Activated naive CD8-positive, alpha-beta T cell treated with anti-CD3 and anti-CD28 coated beads for 36 hours (primary cell): ENCODE data around the gene MYO3A. TPM values are rescaled to one million over a fixed set of nuclear protein-coding genes. Genes with fewer than 3 reads are reported as not detected.

Experiments used
- DNase-seq: peaks from one replicate; pipeline ENCODE4 v3.0.0; 2021
- H3K27ac Mint-ChIP-seq: one replicate; pipeline ENCODE4 v1.8.0; 2022; ENCODE audit warnings: mild to moderate bottlenecking, moderate library complexity, mixed read lengths
- H3K27me3 Mint-ChIP-seq: one replicate; pipeline ENCODE4 v1.8.0; 2022; ENCODE audit warnings: mild to moderate bottlenecking, mixed read lengths
- H3K36me3 Mint-ChIP-seq: one replicate; pipeline ENCODE4 v1.8.0; 2021; ENCODE audit warnings: mild to moderate bottlenecking, mixed read lengths
- H3K4me1 Mint-ChIP-seq: one replicate; pipeline ENCODE4 v1.8.0; 2021; ENCODE audit warnings: mixed read lengths
- H3K4me3 Mint-ChIP-seq: one replicate; pipeline ENCODE4 v1.8.0; 2022; ENCODE audit warnings: mild to moderate bottlenecking, moderate library complexity, mixed read lengths
- H3K9me3 Mint-ChIP-seq: one replicate; pipeline ENCODE4 v1.8.0; 2022; ENCODE audit warnings: mixed read lengths
- total RNA-seq, 2 experiments: library from RNA; stranded (reverse); gene quantifications; one replicate each; pipeline ENCODE4 v1.2.3, GENCODE V29; 2021

Gene MYO3A
- total RNA-seq, 2 experiments from 2014 or later = 0.74 TPM; not detected in 1

- Mint-ChIP-seq H3K36me3 (no peaks in the 10 kb centered on the region), H3K27ac (no peak overlapping the region), H3K4me1 (no peaks in the 10 kb centered on the region), H3K9me3 (no peaks in the 10 kb centered on the region), H3K27me3 (peaks cover 5% of the 10 kb centered on the region), H3K4me3 (no peak overlapping the region)
- no peak for DNase-seq
These were observed 271.2 kb downstream of the MYO3A start for GRCh38 chr10:26205223-26205622.

DNA sequence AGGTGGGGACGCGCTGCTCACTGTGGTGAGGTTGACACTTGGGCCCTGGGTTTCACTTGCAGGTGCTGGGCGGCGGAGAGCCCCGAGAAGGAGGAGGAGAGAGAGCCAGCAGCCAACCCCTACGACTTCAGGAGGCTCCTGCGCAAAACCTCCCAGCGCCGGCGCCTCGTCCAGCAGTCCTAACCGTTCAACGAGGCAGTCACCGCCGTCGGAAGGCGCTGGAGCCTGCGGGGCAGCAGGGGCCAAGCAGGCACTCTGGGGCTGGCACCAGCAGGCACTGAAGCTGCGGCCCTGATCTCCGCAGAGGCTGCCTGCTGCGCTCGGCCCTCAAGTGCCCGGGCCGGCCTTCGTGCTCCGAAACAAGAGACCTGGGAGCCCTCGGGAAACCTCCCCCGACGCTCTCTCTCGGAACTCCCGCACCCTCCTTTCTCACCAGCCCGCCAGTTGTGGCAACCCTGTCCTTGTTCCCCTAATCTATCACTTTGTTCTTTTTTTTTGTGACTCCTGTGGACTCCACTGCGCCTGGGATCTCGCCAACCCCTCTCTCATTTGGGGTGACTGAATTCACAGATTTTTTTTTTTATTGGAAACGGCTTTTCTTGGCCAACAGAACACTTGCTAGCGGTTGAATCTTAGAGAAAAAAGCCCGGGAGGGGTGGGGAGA is 277.9 kb downstream of the MYO3A start:
- Mint-ChIP-seq H3K27me3 (peaks cover 54% of the 10 kb centered on the region), H3K9me3 (no peaks in the 10 kb centered on the region), H3K36me3 (no peaks in the 10 kb centered on the region), H3K27ac (no peak overlapping the region), H3K4me1 (peaks cover 17% of the 10 kb centered on the region), H3K4me3 (no peak overlapping the region)
- no peak for DNase-seq

- H3K27ac Mint-ChIP-seq = no peak overlapping the region
- H3K4me3 Mint-ChIP-seq = no peak overlapping the region
- H3K36me3 Mint-ChIP-seq = no peaks in the 10 kb centered on the region
- no peaks in the 10 kb centered on the region for H3K9me3 Mint-ChIP-seq
- H3K27me3 Mint-ChIP-seq = peaks cover 60% of the 10 kb centered on the region
- peaks cover 22% of the 10 kb centered on the region for H3K4me1 Mint-ChIP-seq
- no peak for DNase-seq
These were observed 278.5 kb downstream of the MYO3A start for GRCh38 chr10:26212511-26212910.

DNA sequence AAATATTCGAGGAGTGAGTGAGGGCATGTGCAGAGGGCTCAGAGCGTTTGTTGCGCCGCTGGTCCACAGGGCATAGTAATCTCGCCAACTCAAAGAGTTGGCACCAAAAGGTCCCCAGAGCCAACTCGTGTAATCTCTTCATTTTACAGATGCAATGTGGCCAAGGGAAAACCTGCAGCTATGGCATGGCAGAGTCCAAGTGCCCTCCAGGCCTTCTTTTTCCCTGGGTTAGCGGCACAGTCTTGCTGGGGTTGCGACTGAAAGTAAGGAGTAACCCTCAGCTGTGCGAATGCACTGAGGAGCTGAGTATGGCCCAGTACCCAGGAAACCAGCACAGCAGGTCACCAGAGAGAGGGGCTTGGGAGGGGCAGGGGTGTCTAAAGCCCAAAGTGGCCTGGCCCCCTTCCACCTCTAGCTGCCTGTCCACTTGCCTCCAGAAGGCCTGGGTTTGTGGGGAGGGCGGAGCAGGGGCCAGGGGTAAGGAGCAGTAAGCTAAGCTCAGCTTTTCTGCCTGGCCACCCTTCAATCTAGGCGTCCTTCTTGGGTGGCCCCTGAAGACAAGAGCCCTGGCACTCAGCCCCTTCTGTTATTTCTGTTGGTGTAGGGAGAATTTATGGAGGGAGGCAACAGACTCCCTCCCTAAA is 279.2 kb downstream of the MYO3A start:
- Mint-ChIP-seq H3K27ac (no peak overlapping the region), H3K36me3 (no peaks in the 10 kb centered on the region), H3K9me3 (no peaks in the 10 kb centered on the region), H3K4me1 (peaks cover 23% of the 10 kb centered on the region), H3K27me3 (peaks cover 64% of the 10 kb centered on the region), H3K4me3 (no peak overlapping the region)
- DNase-seq = no peak

- H3K27ac Mint-ChIP-seq = no peak overlapping the region
- no peak for DNase-seq
- H3K27me3 Mint-ChIP-seq = peaks cover 71% of the 10 kb centered on the region
- H3K9me3 Mint-ChIP-seq = no peaks in the 10 kb centered on the region
- no peak overlapping the region for H3K4me3 Mint-ChIP-seq
- H3K4me1 Mint-ChIP-seq = peaks cover 28% of the 10 kb centered on the region
- H3K36me3 Mint-ChIP-seq = no peaks in the 10 kb centered on the region
These were observed 280.0 kb downstream of the MYO3A start for GRCh38 chr10:26214004-26214403.

GRCh38 chr10:26214551-26215395 is 280.7 kb downstream of the MYO3A start:
- Mint-ChIP-seq H3K4me1 (peaks cover 28% of the 10 kb centered on the region), H3K36me3 (no peaks in the 10 kb centered on the region), H3K4me3 (peak overlapping the region; percentile 58), H3K27me3 (peaks cover 78% of the 10 kb centered on the region), H3K9me3 (no peaks in the 10 kb centered on the region), H3K27ac (no peak overlapping the region)
- DNase-seq = no peak

DNA sequence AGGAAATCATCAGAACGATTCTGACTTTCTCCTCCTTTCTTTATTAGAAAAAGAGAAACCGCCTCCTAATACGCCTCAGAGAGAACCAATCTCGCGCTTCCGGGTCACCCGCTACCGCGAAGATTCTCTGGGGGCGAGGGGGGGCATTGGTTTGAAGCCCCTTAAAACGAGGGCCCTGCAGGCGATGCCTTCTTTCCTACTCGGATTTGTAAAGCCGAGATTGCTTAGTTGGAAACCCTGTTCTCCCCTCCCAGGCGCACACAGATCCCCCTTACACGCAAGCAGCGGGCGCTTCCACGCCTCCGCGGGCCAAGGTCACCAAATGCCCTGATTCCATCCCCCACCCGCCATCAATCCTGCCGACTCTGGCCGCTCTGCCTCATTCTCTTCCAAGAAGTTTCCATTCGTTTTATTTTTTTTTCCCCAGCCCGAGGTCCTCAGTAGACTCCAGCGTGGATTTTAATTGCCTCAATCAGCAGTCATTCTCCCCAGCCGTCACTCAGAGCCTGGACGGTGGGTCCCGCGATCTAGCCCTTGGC is 281.4 kb downstream of the MYO3A start:
- H3K4me1 Mint-ChIP-seq = peaks cover 28% of the 10 kb centered on the region
- no peak for DNase-seq
- H3K27ac Mint-ChIP-seq = no peak overlapping the region
- peaks cover 85% of the 10 kb centered on the region for H3K27me3 Mint-ChIP-seq
- no peaks in the 10 kb centered on the region for H3K9me3 Mint-ChIP-seq
- H3K36me3 Mint-ChIP-seq = no peaks in the 10 kb centered on the region
- peak overlapping the region; percentile 58 for H3K4me3 Mint-ChIP-seq

DNA sequence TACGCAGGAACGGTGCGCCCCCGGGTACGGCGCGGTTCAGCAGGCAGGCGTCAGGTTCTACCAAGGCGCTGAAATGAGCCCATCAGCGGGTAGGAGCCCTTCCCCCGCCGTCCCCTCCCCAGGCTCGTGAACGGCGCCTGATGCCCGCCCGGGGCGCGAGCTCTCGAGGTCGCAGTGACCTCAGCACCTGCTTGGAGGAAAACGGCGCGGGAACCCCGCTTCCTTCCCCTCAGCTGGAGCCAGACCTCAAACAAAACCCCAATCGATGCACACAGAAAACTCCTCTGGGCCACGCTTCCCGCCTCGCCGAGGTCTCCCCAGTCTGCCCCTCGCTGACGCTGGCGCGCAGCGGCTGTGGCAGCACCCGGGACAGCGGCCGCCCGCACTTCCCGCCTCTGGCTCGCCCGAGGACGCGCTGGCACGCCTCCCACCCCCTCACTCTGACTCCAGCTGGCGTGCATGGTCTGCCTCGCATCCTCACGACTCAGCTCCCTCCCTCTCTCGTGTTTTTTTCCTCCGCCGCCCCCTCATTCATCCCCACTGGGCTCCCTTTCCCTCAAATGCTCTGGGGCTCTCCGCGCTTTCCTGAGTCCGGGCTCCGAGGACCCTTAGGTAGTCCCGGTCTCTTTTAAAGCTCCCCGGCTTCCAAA is 282.0 kb downstream of the MYO3A start:
- peaks cover 28% of the 10 kb centered on the region for H3K4me1 Mint-ChIP-seq
- DNase-seq = peak; percentile 69

GRCh38 chr10:26216585-26217395 is 282.8 kb downstream of the MYO3A start, which contains the start of gene GAD2:
Gene GAD2 (plus strand): TSS chr10:26216774. CDS start chr10:26216810, 36 bp downstream.
- no peak for DNase-seq
- H3K36me3 Mint-ChIP-seq = no peaks in the 10 kb centered on the region
- H3K27me3 Mint-ChIP-seq = peaks cover 94% of the 10 kb centered on the region
- H3K9me3 Mint-ChIP-seq = no peaks in the 10 kb centered on the region
- peak within 1 kb of the TSS; percentile 58 for H3K4me3 Mint-ChIP-seq
- H3K27ac Mint-ChIP-seq = no peak within 1 kb of the TSS
- peaks cover 28% of the 10 kb centered on the region for H3K4me1 Mint-ChIP-seq

More for the DNA sequence above, 282.0 kb downstream of the MYO3A start:
- no peaks in the 10 kb centered on the region for H3K36me3 Mint-ChIP-seq
- no peaks in the 10 kb centered on the region for H3K9me3 Mint-ChIP-seq
- H3K27me3 Mint-ChIP-seq = peaks cover 91% of the 10 kb centered on the region
- H3K27ac Mint-ChIP-seq = no peak overlapping the region
- peak overlapping the region; percentile 58 for H3K4me3 Mint-ChIP-seq

- Mint-ChIP-seq H3K4me1 (peaks cover 28% of the 10 kb centered on the region), H3K27me3 (peaks cover 95% of the 10 kb centered on the region)
- DNase-seq = peak; percentile 19
These were observed 283.5 kb downstream of the MYO3A start for GRCh38 chr10:26217396-26218086.

GRCh38 chr10:26219676-26220075 is 285.6 kb downstream of the MYO3A start:
- Mint-ChIP-seq H3K36me3 (no peaks in the 10 kb centered on the region), H3K27me3 (peaks cover 95% of the 10 kb centered on the region), H3K4me1 (peaks cover 26% of the 10 kb centered on the region), H3K9me3 (no peaks in the 10 kb centered on the region), H3K27ac (no peak overlapping the region), H3K4me3 (no peak overlapping the region)
- DNase-seq = no peak

More at GRCh38 chr10:26217396-26218086, 283.5 kb downstream of the MYO3A start:
- H3K27ac Mint-ChIP-seq = no peak overlapping the region
- H3K9me3 Mint-ChIP-seq = no peaks in the 10 kb centered on the region
- H3K4me3 Mint-ChIP-seq = peak overlapping the region; percentile 29
- no peaks in the 10 kb centered on the region for H3K36me3 Mint-ChIP-seq

DNA sequence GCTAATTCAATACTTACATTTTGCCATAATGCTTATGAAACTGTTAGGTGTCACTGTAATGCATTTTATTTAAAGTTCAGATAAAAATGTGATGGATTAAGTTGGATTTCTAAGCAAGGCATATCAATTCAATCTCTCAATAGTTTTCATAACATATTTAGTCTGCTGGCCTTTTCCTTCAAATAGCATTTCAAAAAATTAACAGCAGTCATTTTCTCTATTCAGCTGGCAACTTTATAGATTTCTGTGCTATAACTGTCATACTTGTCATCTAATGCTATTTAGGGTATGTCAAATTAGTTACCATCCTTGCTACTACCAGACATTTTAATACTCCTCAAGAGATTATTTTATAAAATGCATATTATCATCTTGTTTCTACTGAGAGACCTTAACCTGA is 286.9 kb downstream of the MYO3A start:
- peaks cover 90% of the 10 kb centered on the region for H3K27me3 Mint-ChIP-seq
- DNase-seq = no peak
- H3K36me3 Mint-ChIP-seq = no peaks in the 10 kb centered on the region
- peaks cover 19% of the 10 kb centered on the region for H3K4me1 Mint-ChIP-seq
- no peak overlapping the region for H3K4me3 Mint-ChIP-seq
- H3K9me3 Mint-ChIP-seq = no peaks in the 10 kb centered on the region
- no peak overlapping the region for H3K27ac Mint-ChIP-seq

GRCh38 chr10:26221541-26221940 is 287.5 kb downstream of the MYO3A start:
- Mint-ChIP-seq H3K27me3 (peaks cover 90% of the 10 kb centered on the region), H3K9me3 (no peaks in the 10 kb centered on the region), H3K4me3 (no peak overlapping the region), H3K36me3 (no peaks in the 10 kb centered on the region), H3K27ac (no peak overlapping the region), H3K4me1 (peaks cover 14% of the 10 kb centered on the region)
- DNase-seq = no peak
